A673 (cell line): ENCODE results near the gene UNC13C. TPM values are rescaled to one million over a fixed set of nuclear protein-coding genes. Genes with fewer than 3 reads are reported as not detected.

Experiments used
- BruUV-seq: library from RNA; stranded (reverse); fragments of 400-500 nt; replicated peaks from 2 replicates; lab custom pipeline; 2021; lab: Mats Ljungman, UMichigan
- CTCF ChIA-PET: fragments of 300-600 bp; sonication (Branson Sonifier 250); formaldehyde crosslinking; loops from one replicate; lab custom pipeline; 2022; ENCODE audit warnings: antibody characterized with exemption; lab: Charles Lee
- POLR2A ChIA-PET: fragments of 300-600 bp; sonication (Branson Sonifier 250); formaldehyde crosslinking; loops from one replicate; lab custom pipeline; 2022; ENCODE audit warnings: antibody characterized with exemption; ENCODE audit not compliant: low non-redundant PET; lab: Charles Lee
- DNase-seq: peaks from one replicate; pipeline ENCODE4 v3.0.0-alpha.2; 2015; ENCODE audit warnings: low spot score
- H3K27ac ChIP-seq: fragments of 200-600 bp; sonication (generic); 2 replicates; pipeline ENCODE4 v1.5.1; 2016; ENCODE audit warnings: mixed run types, low read depth, mild to moderate bottlenecking, mixed read lengths, antibody characterized with exemption, low read length; ENCODE audit not compliant: poor library complexity, severe bottlenecking
- H3K27me3 ChIP-seq: fragments of 200-600 bp; sonication (generic); replicated peaks from 2 replicates; pipeline ENCODE4 v1.6.1; 2017; ENCODE audit warnings: mixed run types, low read depth, mild to moderate bottlenecking, mixed read lengths, antibody characterized with exemption, low read length; ENCODE audit not compliant: insufficient read depth, poor library complexity
- H3K36me3 ChIP-seq: fragments of 200-600 bp; sonication (generic); 2 replicates; pipeline ENCODE4 v1.6.1; 2016; ENCODE audit warnings: mixed run types, mild to moderate bottlenecking, mixed read lengths, antibody characterized with exemption, low read length; ENCODE audit not compliant: insufficient read depth, poor library complexity, severe bottlenecking
- H3K4me1 ChIP-seq: fragments of 200-600 bp; sonication (generic); 2 replicates; pipeline ENCODE4 v1.6.1; 2017; ENCODE audit warnings: mixed run types, mild to moderate bottlenecking, mixed read lengths, antibody characterized with exemption, low read length; ENCODE audit not compliant: insufficient read depth, poor library complexity, severe bottlenecking
- H3K4me3 ChIP-seq: fragments of 200-600 bp; sonication (generic); 2 replicates; pipeline ENCODE4 v1.5.1; 2016; ENCODE audit warnings: low read depth, mixed run types, mild to moderate bottlenecking, mixed read lengths, low read length; ENCODE audit not compliant: poor library complexity, severe bottlenecking
- H3K9me3 ChIP-seq: fragments of 200-600 bp; sonication (generic); 2 replicates; pipeline ENCODE4 v1.6.1; 2016; ENCODE audit warnings: mixed run types, low read depth, mild to moderate bottlenecking, mixed read lengths, antibody characterized with exemption, low read length; ENCODE audit not compliant: poor library complexity, severe bottlenecking
- CTCF ChIP-seq: fragments of 300-800, 200-600 bp; sonication (generic); conservative IDR thresholded peaks from 2 replicates; pipeline ENCODE4 v1.5.1; 2017; ENCODE audit warnings: low read depth, mild to moderate bottlenecking, antibody characterized with exemption, low read length, moderate library complexity, mixed read lengths
- EZH2 ChIP-seq: fragments of 200-600 bp; sonication (generic); IDR thresholded peaks from 2 replicates; pipeline ENCODE4 v1.6.1; 2017; ENCODE audit warnings: borderline replicate concordance, low read depth, mild to moderate bottlenecking, mixed read lengths, antibody characterized with exemption, low read length; ENCODE audit not compliant: poor library complexity, severe bottlenecking
- intact Hi-C: fragments of 100-400 bp; cut with micrococcal nuclease; formaldehyde crosslinking; loops from one replicate; pipeline ENCODE4 v1.10.0; 2022; ENCODE audit not compliant: unreplicated experiment
- total RNA-seq: library from RNA; stranded (reverse); gene quantifications from 2 replicates; pipeline ENCODE4 v1.2.3, GENCODE V29; 2021

UNC13C gene
- total RNA-seq, 1 experiment from 2014 or later = not detected

DNA sequence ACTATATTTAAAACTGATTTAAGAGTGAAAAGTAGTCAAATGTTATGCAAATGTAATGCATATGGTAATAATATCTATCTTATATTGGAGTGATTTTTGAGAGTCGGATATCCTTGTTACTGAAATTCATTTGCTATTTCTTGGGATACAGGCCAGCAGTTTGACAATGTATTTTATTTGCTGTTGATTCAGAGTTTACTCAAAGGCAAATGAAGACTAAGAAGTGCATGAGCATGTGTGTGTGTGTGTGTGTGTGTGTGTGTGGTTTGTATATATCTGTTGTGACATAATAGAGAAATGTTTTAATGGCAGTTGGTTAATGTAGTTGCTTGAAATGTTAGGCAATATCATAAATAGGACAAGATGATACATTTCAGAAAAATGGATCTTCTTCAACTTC, 39.0 kb downstream of the UNC13C start:
- Histone ChIP-seq H3K27ac (no peak overlapping the region), H3K27me3 (no peaks in the 10 kb centered on the region), H3K4me1 (no peaks in the 10 kb centered on the region), H3K4me3 (no peak overlapping the region), H3K36me3 (no peaks in the 10 kb centered on the region), H3K9me3 (no peaks in the 10 kb centered on the region)
- intact Hi-C loops = no loop called here
- ChIA-PET CTCF (no interaction called here), POLR2A (no interaction called here)
- DNase-seq = no peak
- no TSS peak for BruUV-seq
- no peak for TF ChIP-seq EZH2

DNA sequence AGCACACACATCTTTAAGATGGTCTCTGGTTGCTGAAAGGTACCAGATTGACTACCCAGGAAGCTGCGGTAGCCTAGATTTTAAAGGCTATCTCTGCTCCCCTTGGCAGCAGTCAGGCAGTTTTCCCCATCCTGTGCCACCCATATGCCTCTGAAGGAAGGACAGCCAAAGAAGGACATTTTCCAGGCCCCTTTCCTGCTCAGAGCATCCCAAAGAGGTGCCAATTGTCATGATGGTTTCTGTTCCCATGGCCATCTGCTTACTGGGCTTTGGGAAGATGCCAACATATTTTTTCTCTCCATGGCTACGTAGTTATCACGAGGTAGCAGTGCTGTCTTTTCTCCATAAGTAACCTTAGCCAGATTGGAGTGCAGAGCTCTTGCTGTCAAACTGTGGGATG, 39.7 kb downstream of the UNC13C start:
- CTCF ChIA-PET = no interaction called here
- TF ChIP-seq EZH2 (no peak), CTCF (no peak)
- POLR2A ChIA-PET = no interaction called here

DNA sequence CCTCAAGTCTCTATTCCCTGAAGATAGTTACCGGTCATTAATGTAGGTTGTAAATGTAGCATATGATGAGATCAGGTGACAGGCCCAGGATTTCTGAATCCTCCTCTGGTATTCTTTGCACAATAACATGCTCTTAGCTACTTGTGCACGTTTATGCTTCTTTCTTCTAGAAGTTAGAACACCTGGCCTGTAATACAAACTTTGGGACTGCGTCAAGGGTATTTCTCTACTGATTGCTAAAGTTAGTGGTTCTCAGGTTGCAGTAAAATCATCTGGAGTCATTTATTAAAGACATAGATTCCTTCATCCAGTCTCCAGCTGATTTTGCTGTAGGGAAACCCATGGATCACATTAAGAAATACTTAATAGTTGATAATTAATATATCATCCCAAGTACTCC, 48.0 kb downstream of the UNC13C start:
- BruUV-seq = no TSS peak

More for the DNA sequence above, 39.7 kb downstream of the UNC13C start:
- intact Hi-C loops = no loop called here
- Histone ChIP-seq H3K36me3 (no peaks in the 10 kb centered on the region), H3K27me3 (no peaks in the 10 kb centered on the region), H3K4me3 (no peak overlapping the region), H3K4me1 (no peaks in the 10 kb centered on the region), H3K9me3 (peaks cover 4% of the 10 kb centered on the region), H3K27ac (no peak overlapping the region)
- DNase-seq = no peak
- BruUV-seq = no TSS peak

More for the DNA sequence above, 48.0 kb downstream of the UNC13C start:
- POLR2A ChIA-PET = no interaction called here
- CTCF ChIA-PET = no interaction called here
- H3K27me3 ChIP-seq = no peaks in the 10 kb centered on the region
- no peaks in the 10 kb centered on the region for H3K36me3 ChIP-seq
- no peak overlapping the region for H3K27ac ChIP-seq
- H3K9me3 ChIP-seq = peaks cover 17% of the 10 kb centered on the region
- TF ChIP-seq EZH2 = no peak
- no peak for TF ChIP-seq CTCF
- DNase-seq = no peak
- no peaks in the 10 kb centered on the region for H3K4me1 ChIP-seq
- intact Hi-C loops = no loop called here
- H3K4me3 ChIP-seq = no peak overlapping the region
